ENCODE data around the gene TBX2. TPM values are rescaled to one million over a fixed set of nuclear protein-coding genes. Genes with fewer than 3 reads are reported as not detected.

Gene TBX2
- total RNA-seq, 1 experiment from 2014 or later = not detected

DNA sequence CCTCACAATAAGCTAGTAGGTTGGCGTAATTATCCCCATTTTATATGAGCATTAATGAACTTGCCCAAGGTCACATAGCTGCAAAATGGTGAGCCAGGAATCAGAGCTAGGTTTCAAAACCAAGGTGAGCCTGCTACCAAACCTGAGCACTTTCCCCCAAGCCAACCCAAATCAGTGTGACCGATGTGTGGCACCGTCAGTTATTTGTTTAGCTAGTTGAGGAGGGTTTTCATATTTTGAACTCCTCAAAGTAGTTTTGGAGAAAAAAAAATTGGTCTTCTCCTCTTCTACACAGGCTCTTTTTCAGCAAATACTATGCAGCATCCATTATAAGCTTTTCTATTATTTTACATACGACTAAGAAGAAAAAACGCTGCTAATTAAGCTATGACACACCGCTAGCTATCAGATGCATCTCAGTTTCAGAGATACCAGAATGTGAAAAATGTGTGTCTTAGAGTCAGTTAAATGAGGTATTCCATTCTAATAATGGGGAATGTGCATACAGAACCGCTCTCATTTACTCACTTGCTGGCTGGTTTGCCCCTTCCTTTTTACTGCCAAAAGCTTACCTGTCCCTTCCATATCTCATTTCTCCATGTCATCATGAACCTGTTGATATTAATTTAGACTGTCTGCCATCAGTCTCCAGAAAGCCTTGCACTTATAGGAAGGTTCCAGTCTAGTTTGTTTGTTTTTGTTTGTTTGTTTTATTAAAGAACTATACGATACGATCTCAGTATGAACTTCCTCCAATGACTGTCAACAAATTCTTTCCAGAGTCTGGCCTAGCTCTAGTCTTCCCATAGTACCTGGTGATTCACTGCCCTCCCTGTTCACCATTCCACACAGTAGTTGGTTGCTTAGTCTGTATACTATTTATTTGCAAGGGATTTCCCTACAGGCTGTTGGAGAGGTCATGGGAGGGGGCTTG is 50.3 kb downstream of the TBX2 start:
- H3K27ac ChIP-seq (ENCODE audit: low read depth, low read length, poor library complexity, severe bottlenecking) = no peak overlapping the region
- ChIA-PET CTCF (no interaction called here), POLR2A (ENCODE audit: low non-redundant PET) (no interaction called here)
- intact Hi-C loops (cut with micrococcal nuclease; ENCODE audit: unreplicated experiment) = no loop called here
- TF ChIP-seq EZH2 (IDR thresholded peaks at IDR 0.05; ENCODE audit: borderline replicate concordance, low read depth, low read length, poor library complexity, severe bottlenecking) (no peak), CTCF (conservative IDR thresholded peaks at IDR 0.05; ENCODE audit: low read depth, low read length) (no peak)
- H3K9me3 ChIP-seq (ENCODE audit: low read depth, low read length, poor library complexity, severe bottlenecking) = no peaks in the 10 kb centered on the region
- no peak overlapping the region for H3K4me3 ChIP-seq (ENCODE audit: low read depth, low read length, poor library complexity, severe bottlenecking)
- no peaks in the 10 kb centered on the region for H3K4me1 ChIP-seq (ENCODE audit: insufficient read depth, low read length, poor library complexity, severe bottlenecking)
- peaks cover 8% of the 10 kb centered on the region for H3K27me3 ChIP-seq (replicated peaks; ENCODE audit: insufficient read depth, low read depth, low read length, poor library complexity)
- BruUV-seq (replicated peaks) = no TSS peak
- DNase-seq (ENCODE audit: low spot score) = no peak
- no peaks in the 10 kb centered on the region for H3K36me3 ChIP-seq (ENCODE audit: insufficient read depth, low read length, poor library complexity, severe bottlenecking)

DNA sequence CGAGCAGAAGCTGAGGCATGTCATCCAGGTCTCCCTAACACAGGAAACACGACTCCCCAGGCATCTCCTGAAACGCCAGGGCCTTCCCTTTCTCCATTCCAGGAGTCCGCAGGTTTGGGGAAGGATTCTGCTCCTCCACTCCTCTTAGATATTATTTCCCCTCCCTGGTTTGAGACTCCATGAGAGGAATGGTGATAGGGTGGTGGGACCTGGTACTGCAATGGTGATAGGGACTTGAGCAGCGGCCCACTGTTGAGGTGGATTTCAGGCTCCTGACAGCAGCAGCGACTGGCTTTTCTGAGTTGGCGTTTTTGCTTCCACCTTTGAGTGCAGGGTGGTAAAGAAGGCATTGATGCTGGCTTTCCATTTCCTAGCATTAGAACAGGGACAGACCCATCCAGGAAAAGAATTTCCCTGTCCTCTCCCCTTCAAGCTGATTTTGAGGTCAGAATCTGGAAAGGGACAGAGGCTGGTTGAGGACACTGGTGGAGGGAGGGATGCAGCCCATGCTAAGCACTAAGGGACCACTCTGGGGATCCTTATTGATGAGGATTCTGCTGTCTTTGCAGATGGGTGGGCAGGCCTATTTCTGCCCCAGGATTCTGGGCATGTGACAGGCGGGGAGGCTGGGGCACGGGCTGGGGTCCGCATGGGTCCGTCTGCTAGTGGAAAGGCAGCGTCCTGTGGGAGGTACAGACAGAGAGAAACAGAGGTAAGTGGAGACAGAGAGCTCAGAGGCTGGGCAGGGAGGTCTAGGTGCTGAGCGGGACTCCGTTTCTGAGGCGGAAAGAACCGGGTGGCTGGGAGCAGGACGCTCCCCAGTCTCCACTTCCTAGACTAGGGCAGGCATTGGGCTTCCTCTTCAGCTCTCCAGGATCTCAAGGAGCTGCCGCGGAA is 51.2 kb downstream of the TBX2 start:
- TF ChIP-seq CTCF (conservative IDR thresholded peaks at IDR 0.05; ENCODE audit: low read depth, low read length) (no peak), EZH2 (IDR thresholded peaks at IDR 0.05; ENCODE audit: borderline replicate concordance, low read depth, low read length, poor library complexity, severe bottlenecking) (no peak)
- H3K4me1 ChIP-seq (ENCODE audit: insufficient read depth, low read length, poor library complexity, severe bottlenecking) = no peaks in the 10 kb centered on the region
- H3K9me3 ChIP-seq (ENCODE audit: low read depth, low read length, poor library complexity, severe bottlenecking) = no peaks in the 10 kb centered on the region
- peaks cover 8% of the 10 kb centered on the region for H3K27me3 ChIP-seq (replicated peaks; ENCODE audit: insufficient read depth, low read depth, low read length, poor library complexity)
- no peak overlapping the region for H3K4me3 ChIP-seq (ENCODE audit: low read depth, low read length, poor library complexity, severe bottlenecking)
- no peaks in the 10 kb centered on the region for H3K36me3 ChIP-seq (ENCODE audit: insufficient read depth, low read length, poor library complexity, severe bottlenecking)
- BruUV-seq (replicated peaks) = no TSS peak
- H3K27ac ChIP-seq (ENCODE audit: low read depth, low read length, poor library complexity, severe bottlenecking) = no peak overlapping the region
- no peak for DNase-seq (ENCODE audit: low spot score)
- CTCF ChIA-PET = no interaction called here
- intact Hi-C loops (cut with micrococcal nuclease; ENCODE audit: unreplicated experiment) = no loop called here
- POLR2A ChIA-PET (ENCODE audit: low non-redundant PET) = no interaction called here

DNA sequence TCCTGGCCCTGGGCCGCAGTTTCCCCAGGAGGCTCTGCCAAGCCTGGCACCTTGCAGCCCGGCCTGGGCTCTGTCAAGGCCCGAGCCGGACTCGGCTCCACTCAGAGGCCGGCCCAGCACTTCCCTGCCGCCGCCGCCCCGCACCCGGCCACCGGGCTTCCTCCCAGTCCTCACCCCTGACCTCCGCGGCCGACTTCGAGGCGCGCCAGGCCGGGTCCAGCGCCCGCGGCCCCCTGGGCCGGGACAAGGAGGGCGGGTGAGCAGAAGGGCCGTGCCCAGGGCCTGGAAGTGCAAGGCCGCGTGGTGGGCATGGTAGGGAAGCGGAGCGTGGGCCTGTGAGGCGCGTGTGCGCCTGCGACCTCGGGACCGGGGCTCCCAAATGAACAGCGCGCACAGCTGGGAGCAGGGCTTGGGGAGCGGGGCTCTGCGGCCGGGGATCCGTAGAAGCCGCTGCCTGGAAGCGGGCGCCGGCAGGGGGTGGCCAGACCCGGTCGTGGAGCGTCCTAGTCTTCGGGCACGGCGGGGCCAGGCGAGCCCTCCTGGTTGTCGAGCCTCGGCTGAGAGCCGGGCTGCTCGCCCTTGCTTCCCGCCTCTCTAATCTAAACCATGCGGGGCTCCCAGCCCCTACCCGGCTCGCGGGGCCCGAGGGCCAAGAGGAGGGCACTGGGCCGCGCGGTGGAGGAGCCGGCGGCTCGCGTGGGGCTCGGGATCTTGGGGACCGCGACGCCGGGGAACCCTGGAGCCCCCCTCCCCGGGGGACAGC is 52.1 kb downstream of the TBX2 start:
- no peak for TF ChIP-seq EZH2 (IDR thresholded peaks at IDR 0.05; ENCODE audit: borderline replicate concordance, low read depth, low read length, poor library complexity, severe bottlenecking)
- TF ChIP-seq CTCF (conservative IDR thresholded peaks at IDR 0.05; ENCODE audit: low read depth, low read length) = no peak
- no peaks in the 10 kb centered on the region for H3K4me1 ChIP-seq (ENCODE audit: insufficient read depth, low read length, poor library complexity, severe bottlenecking)
- no peak for DNase-seq (ENCODE audit: low spot score)
- POLR2A ChIA-PET (ENCODE audit: low non-redundant PET) = no interaction called here
- peak overlapping the region; percentile 24 for H3K4me3 ChIP-seq (ENCODE audit: low read depth, low read length, poor library complexity, severe bottlenecking)
- peaks cover 8% of the 10 kb centered on the region for H3K27me3 ChIP-seq (replicated peaks; ENCODE audit: insufficient read depth, low read depth, low read length, poor library complexity)
- H3K9me3 ChIP-seq (ENCODE audit: low read depth, low read length, poor library complexity, severe bottlenecking) = no peaks in the 10 kb centered on the region
- BruUV-seq (replicated peaks) = no TSS peak
- CTCF ChIA-PET = no interaction called here
- intact Hi-C loops (cut with micrococcal nuclease; ENCODE audit: unreplicated experiment) = no loop called here
- H3K27ac ChIP-seq (ENCODE audit: low read depth, low read length, poor library complexity, severe bottlenecking) = no peak overlapping the region
- H3K36me3 ChIP-seq (ENCODE audit: insufficient read depth, low read length, poor library complexity, severe bottlenecking) = no peaks in the 10 kb centered on the region

All from A673 (cell line).